ENCODE results near the gene ARHGEF38.
"Not testable (repeated sequence)": the region's sequence is repeated elsewhere in the genome, so short reads cannot be mapped to it uniquely, and the experiment has no call there.

The ARHGEF38 gene

GRCh38 chr4:105657117-105657765 is 104.8 kb downstream of the ARHGEF38 start:
- no peak for DNase-seq

GRCh38 chr4:105659190-105659589 is 106.8 kb downstream of the ARHGEF38 start:
- DNase-seq, result no peak

- no peak for DNase-seq
Observed at GRCh38 chr4:105661028-105661427, 108.6 kb downstream of the ARHGEF38 start.

- DNase-seq, result no peak
Observed at GRCh38 chr4:105662935-105663675, 110.7 kb downstream of the ARHGEF38 start.

- DNase-seq, result no peak
Observed at GRCh38 chr4:105666693-105667092, 114.3 kb downstream of the ARHGEF38 start.

- DNase-seq, result no peak
Observed at GRCh38 chr4:105670684-105671083, 118.3 kb downstream of the ARHGEF38 start.

GRCh38 chr4:105671301-105671700 is 118.9 kb downstream of the ARHGEF38 start:
- DNase-seq, result no peak

GRCh38 chr4:105674011-105674410 is 121.6 kb downstream of the ARHGEF38 start:
- DNase-seq, result no peak

- no peak for DNase-seq
Observed at GRCh38 chr4:105677709-105678108, 125.3 kb downstream of the ARHGEF38 start.

- no peak for DNase-seq
Observed at GRCh38 chr4:105679186-105679585, 126.8 kb downstream of the ARHGEF38 start.

GRCh38 chr4:105683038-105683437 is 130.6 kb downstream of the ARHGEF38 start:
- DNase-seq, result no peak

GRCh38 chr4:105686571-105686970 is 134.2 kb downstream of the ARHGEF38 start:
- DNase-seq, result no peak

GRCh38 chr4:105694812-105695211 is 142.4 kb downstream of the ARHGEF38 start:
- DNase-seq, result not testable (repeated sequence)

GRCh38 chr4:105695832-105696231 is 143.4 kb downstream of the ARHGEF38 start:
- not testable (repeated sequence) for DNase-seq

- no peak for DNase-seq
Observed at GRCh38 chr4:105698607-105699006, 146.2 kb downstream of the ARHGEF38 start.

- DNase-seq, result no peak
Observed at GRCh38 chr4:105707782-105708180, 155.4 kb downstream of the ARHGEF38 start.

GRCh38 chr4:105708181-105709080 is 156.0 kb downstream of the ARHGEF38 start, which contains the start of the genes GSTCD and INTS12:
GSTCD (plus strand) TSS chr4:105708784; CDS start chr4:105717614, 8,830 bp downstream.
INTS12 (minus strand) TSS chr4:105708689; CDS start chr4:105700005, 8,684 bp downstream.
- peak; percentile 87 for DNase-seq

- no peak for DNase-seq
Observed at GRCh38 chr4:105709081-105709450, 156.6 kb downstream of the ARHGEF38 start.

GRCh38 chr4:105710012-105710600 is 157.7 kb downstream of the ARHGEF38 start:
- DNase-seq, result no peak

- DNase-seq, result no peak
Observed at GRCh38 chr4:105710678-105711077, 158.3 kb downstream of the ARHGEF38 start.

- no peak for DNase-seq
Observed at GRCh38 chr4:105712766-105713165, 160.3 kb downstream of the ARHGEF38 start.

- DNase-seq, result no peak
Observed at GRCh38 chr4:105714071-105714521, 161.7 kb downstream of the ARHGEF38 start.

GRCh38 chr4:105714932-105715331 is 162.5 kb downstream of the ARHGEF38 start:
- no peak for DNase-seq

Measured in CD4-positive, alpha-beta T cell treated with Interleukin-17A for 4 hours (primary cell).